ENCODE data around the gene LRBA. TPM values are rescaled to one million over a fixed set of nuclear protein-coding genes. Genes with fewer than 3 reads are reported as not detected.

Gene LRBA
- total RNA-seq, 1 experiment from 2014 or later = 77.4 TPM

DNA sequence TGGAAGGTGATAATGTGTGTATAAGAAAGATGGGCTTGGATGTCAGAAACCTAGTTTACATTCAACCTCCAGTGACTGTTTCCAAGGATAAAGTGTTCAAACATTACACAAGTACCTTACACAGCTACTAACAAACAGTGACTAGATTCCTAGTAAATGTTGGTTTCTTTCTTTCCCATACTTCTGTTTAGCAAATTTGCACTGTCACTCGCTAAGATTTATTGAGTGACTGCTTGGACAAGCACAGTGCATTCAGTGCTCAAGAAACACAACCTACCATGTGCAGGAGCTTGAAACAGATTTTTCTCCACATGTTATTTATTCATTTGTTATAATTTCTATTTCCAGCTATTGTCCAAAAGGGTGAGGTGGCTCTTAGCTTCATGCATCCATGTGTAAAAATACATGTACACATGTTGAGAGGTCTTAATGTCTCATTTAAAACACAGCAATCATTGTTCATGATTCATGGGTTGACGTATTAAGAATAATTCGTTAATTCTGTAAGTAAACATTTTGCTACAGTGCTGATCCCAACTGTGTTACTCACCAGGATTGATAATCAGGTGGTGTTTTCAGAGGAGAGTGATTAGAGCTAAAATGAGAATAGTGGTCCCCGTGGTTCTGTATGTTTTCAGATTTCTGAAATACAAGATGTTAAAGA lies 783.8 kb downstream of the LRBA start:
- no peak overlapping the region for H3K27ac ChIP-seq
- no peak overlapping the region for H3K4me2 ChIP-seq
- H3F3A ChIP-seq (ENCODE audit: insufficient read depth, low read depth) = no peaks in the 10 kb centered on the region
- no TSS peak for BruUV-seq (replicated peaks)
- no peak overlapping the region for H2AFZ ChIP-seq
- H3K27me3 ChIP-seq (ENCODE audit: insufficient read depth, low read depth) = no peaks in the 10 kb centered on the region
- DNase-seq = no peak
- no peaks in the 10 kb centered on the region for H3K9me2 ChIP-seq (ENCODE audit: insufficient read depth)
- POLR2A ChIA-PET (ENCODE audit: unreplicated experiment) = no interaction called here
- CTCF ChIA-PET = no interaction called here
- intact Hi-C loops (cut with micrococcal nuclease; ENCODE audit: unreplicated experiment) = no loop called here
- H3K4me3 ChIP-seq = no peak overlapping the region
- H3K4me1 ChIP-seq (replicated peaks; ENCODE audit: insufficient read depth) = no peaks in the 10 kb centered on the region
- H3K36me3 ChIP-seq (ENCODE audit: low read depth) = no peaks in the 10 kb centered on the region
- no peaks in the 10 kb centered on the region for H3K9me3 ChIP-seq (ENCODE audit: insufficient read depth, low read depth)
- TF ChIP-seq, protein P1, sequence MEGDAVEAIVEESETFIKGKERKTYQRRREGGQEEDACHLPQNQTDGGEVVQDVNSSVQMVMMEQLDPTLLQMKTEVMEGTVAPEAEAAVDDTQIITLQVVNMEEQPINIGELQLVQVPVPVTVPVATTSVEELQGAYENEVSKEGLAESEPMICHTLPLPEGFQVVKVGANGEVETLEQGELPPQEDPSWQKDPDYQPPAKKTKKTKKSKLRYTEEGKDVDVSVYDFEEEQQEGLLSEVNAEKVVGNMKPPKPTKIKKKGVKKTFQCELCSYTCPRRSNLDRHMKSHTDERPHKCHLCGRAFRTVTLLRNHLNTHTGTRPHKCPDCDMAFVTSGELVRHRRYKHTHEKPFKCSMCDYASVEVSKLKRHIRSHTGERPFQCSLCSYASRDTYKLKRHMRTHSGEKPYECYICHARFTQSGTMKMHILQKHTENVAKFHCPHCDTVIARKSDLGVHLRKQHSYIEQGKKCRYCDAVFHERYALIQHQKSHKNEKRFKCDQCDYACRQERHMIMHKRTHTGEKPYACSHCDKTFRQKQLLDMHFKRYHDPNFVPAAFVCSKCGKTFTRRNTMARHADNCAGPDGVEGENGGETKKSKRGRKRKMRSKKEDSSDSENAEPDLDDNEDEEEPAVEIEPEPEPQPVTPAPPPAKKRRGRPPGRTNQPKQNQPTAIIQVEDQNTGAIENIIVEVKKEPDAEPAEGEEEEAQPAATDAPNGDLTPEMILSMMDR (conservative IDR thresholded peaks at IDR 0.05) = no peak
- no peak for TF ChIP-seq EZH2 (IDR thresholded peaks at IDR 0.05; ENCODE audit: low read depth)
- H4K20me1 ChIP-seq (ENCODE audit: insufficient read depth) = no peaks in the 10 kb centered on the region
- no peaks in the 10 kb centered on the region for H3K79me2 ChIP-seq (ENCODE audit: low read depth)

- no peaks in the 10 kb centered on the region for H3K27me3 ChIP-seq (ENCODE audit: insufficient read depth, low read depth)
- TF ChIP-seq, protein P1 (conservative IDR thresholded peaks at IDR 0.05) = no peak
- no peak for TF ChIP-seq EZH2 (IDR thresholded peaks at IDR 0.05; ENCODE audit: low read depth)
- no peak for DNase-seq
- H2AFZ ChIP-seq = no peak overlapping the region
- H4K20me1 ChIP-seq (ENCODE audit: insufficient read depth) = no peaks in the 10 kb centered on the region
- H3K9me3 ChIP-seq (ENCODE audit: insufficient read depth, low read depth) = no peaks in the 10 kb centered on the region
- H3K9me2 ChIP-seq (ENCODE audit: insufficient read depth) = no peaks in the 10 kb centered on the region
- H3K4me3 ChIP-seq = no peak overlapping the region
- no peaks in the 10 kb centered on the region for H3K79me2 ChIP-seq (ENCODE audit: low read depth)
- no peaks in the 10 kb centered on the region for H3K4me1 ChIP-seq (replicated peaks; ENCODE audit: insufficient read depth)
- H3F3A ChIP-seq (ENCODE audit: insufficient read depth, low read depth) = no peaks in the 10 kb centered on the region
- H3K36me3 ChIP-seq (ENCODE audit: low read depth) = no peaks in the 10 kb centered on the region
- H3K27ac ChIP-seq = no peak overlapping the region
- ChIA-PET POLR2A (ENCODE audit: unreplicated experiment) (no interaction called here), CTCF (no interaction called here)
- no TSS peak for BruUV-seq (replicated peaks)
- intact Hi-C loops (cut with micrococcal nuclease; ENCODE audit: unreplicated experiment) = no loop called here
- H3K4me2 ChIP-seq = no peak overlapping the region
Observed at GRCh38 chr4:150230561-150230960, 784.5 kb downstream of the LRBA start.

DNA sequence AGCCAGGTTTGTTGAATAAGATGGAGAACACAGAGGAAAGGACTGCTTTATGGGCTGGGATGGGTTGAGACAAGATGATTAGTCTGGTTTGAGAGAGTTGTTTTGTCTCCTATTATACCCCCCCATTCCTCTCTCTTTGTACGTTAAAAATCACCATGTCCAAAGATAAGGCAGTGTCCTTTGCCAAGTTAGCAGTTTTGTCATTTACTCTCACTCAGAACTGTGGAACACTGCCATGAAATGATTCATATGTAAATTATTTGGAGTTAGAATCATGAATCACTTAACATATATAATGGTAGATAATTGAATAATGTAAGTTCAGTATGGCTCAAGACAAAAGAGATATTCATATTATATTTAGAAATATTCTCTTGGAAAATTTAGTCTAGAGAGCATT lies 785.6 kb downstream of the LRBA start:
- DNase-seq = no peak
- Histone ChIP-seq H2AFZ (no peak overlapping the region), H3K79me2 (ENCODE audit: low read depth) (no peaks in the 10 kb centered on the region), H3K36me3 (ENCODE audit: low read depth) (no peaks in the 10 kb centered on the region), H3K9me2 (ENCODE audit: insufficient read depth) (no peaks in the 10 kb centered on the region), H3K27ac (no peak overlapping the region), H3K27me3 (ENCODE audit: insufficient read depth, low read depth) (no peaks in the 10 kb centered on the region), H3K4me3 (no peak overlapping the region), H3F3A (ENCODE audit: insufficient read depth, low read depth) (no peaks in the 10 kb centered on the region), H3K4me1 (replicated peaks; ENCODE audit: insufficient read depth) (no peaks in the 10 kb centered on the region), H4K20me1 (ENCODE audit: insufficient read depth) (no peaks in the 10 kb centered on the region), H3K9me3 (ENCODE audit: insufficient read depth, low read depth) (no peaks in the 10 kb centered on the region), H3K4me2 (no peak overlapping the region)
- intact Hi-C loops (cut with micrococcal nuclease; ENCODE audit: unreplicated experiment) = no loop called here
- TF ChIP-seq, protein P1 (conservative IDR thresholded peaks at IDR 0.05) = no peak
- BruUV-seq (replicated peaks) = no TSS peak
- ChIA-PET POLR2A (ENCODE audit: unreplicated experiment) (no interaction called here), CTCF (no interaction called here)

Data from PC-9 (cell line).